CD4-positive, alpha-beta memory T cell (primary cell): Measurements from ENCODE around the gene CD53. TPM values are rescaled to one million over a fixed set of nuclear protein-coding genes. Genes with fewer than 3 reads are reported as not detected.
"Not testable (repeated sequence)": the region's sequence is repeated elsewhere in the genome, so short reads cannot be mapped to it uniquely, and the experiment has no call there.

Experiments
- CTCF ChIA-PET: fragments of 350-600 bp; sonication (Branson Sonifier 250); formaldehyde crosslinking; loops from one replicate; lab custom pipeline; 2021; ENCODE audit warnings: inconsistent platforms; ENCODE audit not compliant: partially characterized antibody; lab: Charles Lee
- POLR2A ChIA-PET: fragments of 350-600 bp; sonication (Branson Sonifier 250); formaldehyde crosslinking; loops from one replicate; lab custom pipeline; 2021; ENCODE audit not compliant: partially characterized antibody; lab: Charles Lee
- DNase-seq, 5 donors: peaks; one replicate each; pipeline versions ENCODE4 v3.0.0 to v3.0.0-alpha.2; 2020 to 2022; ENCODE audit warnings: mixed read lengths in 1 of 5
- H3K27ac ChIP-seq: one replicate; pipeline ENCODE4 v1.7.0; 2013; ENCODE audit warnings: low read depth, low read length
- H3K27me3 ChIP-seq: 2 replicates; pipeline ENCODE4 v1.7.0; 2013; ENCODE audit warnings: mild to moderate bottlenecking, low read length, moderate library complexity; ENCODE audit not compliant: insufficient read depth
- H3K36me3 ChIP-seq: 2 replicates; pipeline ENCODE4 v1.7.0; 2013; ENCODE audit warnings: mild to moderate bottlenecking, low read length, moderate library complexity; ENCODE audit not compliant: insufficient read depth
- H3K4me1 ChIP-seq: 2 replicates; pipeline ENCODE4 v1.7.0; 2013; ENCODE audit warnings: mild to moderate bottlenecking, low read length, moderate library complexity; ENCODE audit not compliant: insufficient read depth
- H3K4me3 ChIP-seq, 2 donors: one replicate each; pipeline ENCODE4 v1.7.0; 2013; ENCODE audit warnings: low read length in 2 of 2, mild to moderate bottlenecking in 1 of 2
- H3K9me3 ChIP-seq, 2 donors: one replicate each; pipeline ENCODE4 v1.7.0; 2013; ENCODE audit warnings: low read length in 2 of 2, control low read depth in 1 of 2; ENCODE audit not compliant: control insufficient read depth in 1 of 2
- H3K27ac Mint-ChIP-seq, 7 donors: one replicate each; pipeline ENCODE4 v1.8.0; 2020 to 2021; ENCODE audit warnings: mixed read lengths in 7 of 7, mild to moderate bottlenecking in 6 of 7, inconsistent platforms in 3 of 7, moderate library complexity in 3 of 7
- H3K27me3 Mint-ChIP-seq, 2 donors: one replicate each; pipeline ENCODE4 v1.8.0; 2020 to 2021; ENCODE audit warnings: mixed read lengths in 2 of 2
- H3K36me3 Mint-ChIP-seq, 2 donors: one replicate each; pipeline ENCODE4 v1.8.0; 2020 to 2021; ENCODE audit warnings: mixed read lengths in 2 of 2, inconsistent platforms in 1 of 2, mild to moderate bottlenecking in 1 of 2
- H3K4me1 Mint-ChIP-seq, 4 donors: one replicate each; pipeline ENCODE4 v1.8.0; 2020 to 2021; ENCODE audit warnings: mixed read lengths in 4 of 4, mild to moderate bottlenecking in 1 of 4
- H3K4me3 Mint-ChIP-seq, 8 donors: one replicate each; pipeline ENCODE4 v1.8.0; 2020 to 2021; ENCODE audit warnings: mixed read lengths in 8 of 8, mild to moderate bottlenecking in 7 of 8, moderate library complexity in 6 of 8, inconsistent platforms in 3 of 8
- H3K9me3 Mint-ChIP-seq, 8 donors: one replicate each; pipeline ENCODE4 v1.8.0; 2020 to 2021; ENCODE audit warnings: mixed read lengths in 8 of 8, mild to moderate bottlenecking in 5 of 8, inconsistent platforms in 3 of 8, moderate library complexity in 1 of 8
- intact Hi-C: fragments of 100-400 bp; cut with micrococcal nuclease; formaldehyde crosslinking; loops from one replicate; pipeline ENCODE4 v1.15.1; 2023
- polyA plus RNA-seq, 2 donors: library from polyadenylated mRNA; unstranded; fragments of 300-500 nt; fragmentation: Illumina TruSeq; gene quantifications; one replicate each; pipeline ENCODE4 v1.2.3, GENCODE V29; 2021
- total RNA-seq, 2 experiments: library from RNA; stranded (reverse); gene quantifications; one replicate each; pipeline ENCODE4 v1.2.3, GENCODE V29; 2021

Gene CD53
- total RNA-seq = 100 to 1,000 TPM; 337 to 338 TPM
- polyA plus RNA-seq = 1,000 to 10,000 TPM in 1 of 2 donors, 100 to 1,000 TPM in 1; 989 to 1,003 TPM

GRCh38 chr1:110872745-110873720, at the start of gene CD53:
Gene CD53, plus strand, starts transcription at chr1:110873148. Its CDS starts 18,261 bp downstream, at chr1:110891409.
- intact Hi-C loops = loop anchor here (1.0 to 10.0 kb wide), 5 partner anchors 42 to 724 kb away; partner anchors contain the start of genes KCNC4 and LRIF1
- POLR2A ChIA-PET = interaction anchor here (0.6 to 5.3 kb wide), 24 partner anchors 9 to 355 kb away, joined by 3 to 69 read pairs (median 5); partner anchors contain the start of genes CEPT1, CHI3L2, DRAM2 and KCNA3
- CTCF ChIA-PET = interaction anchor here (1.0 to 3.2 kb wide), 9 partner anchors 18 to 253 kb away, joined by 3 to 15 read pairs (median 5); no protein-coding TSS in a partner anchor
- H3K4me3 ChIP-seq = peak within 1 kb of the TSS; percentile 79 to 92
- H3K36me3 ChIP-seq = no peaks in the 10 kb centered on the region
- H3K27ac ChIP-seq = peak within 1 kb of the TSS; percentile 88
- no peaks in the 10 kb centered on the region for H3K9me3 ChIP-seq
- Mint-ChIP-seq H3K4me1 (peaks cover 43 to 79% (median 52%) of the 10 kb centered on the region in 4 donors), H3K36me3 (peaks cover 20 to 42% of the 10 kb centered on the region in 2 donors), H3K4me3 (peak within 1 kb of the TSS; percentile 94 to 100 (median 98)), H3K9me3 (peaks cover 0 to 3% (median 0%) of the 10 kb centered on the region in 8 donors), H3K27ac (peak within 1 kb of the TSS; percentile 93 to 99 (median 98)), H3K27me3 (no peaks in the 10 kb centered on the region)
- peaks cover 54% of the 10 kb centered on the region for H3K4me1 ChIP-seq
- DNase-seq = peak; percentile 70 to 82 (median 73)
- H3K27me3 ChIP-seq = no peaks in the 10 kb centered on the region

DNA sequence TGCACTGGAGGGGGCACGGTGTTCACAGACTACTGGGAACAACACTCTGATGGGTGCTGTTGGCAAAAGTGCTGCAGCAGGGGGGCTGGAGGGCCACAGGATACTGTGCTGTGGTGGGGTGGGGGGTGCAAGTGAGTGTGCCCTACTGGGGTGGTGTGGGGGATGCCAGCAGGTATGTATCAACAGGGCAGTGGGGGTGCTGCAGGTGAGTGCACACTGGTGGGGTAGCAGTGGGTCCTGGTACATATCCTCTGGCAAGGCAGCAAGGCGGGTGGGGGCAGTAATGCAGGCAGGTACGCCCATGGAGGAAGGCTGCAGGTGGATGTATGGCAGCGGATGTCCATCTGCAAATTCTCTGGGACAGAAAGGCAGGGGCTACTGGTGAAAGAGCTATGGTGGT, 48.8 kb upstream of the CD53 start:
- ChIA-PET POLR2A (no interaction called here), CTCF (interaction anchor here (1.4 kb wide), 1 partner anchor 37 kb away, joined by 6 read pairs; no protein-coding TSS in a partner anchor)
- no peak overlapping the region for H3K4me3 Mint-ChIP-seq

DNA sequence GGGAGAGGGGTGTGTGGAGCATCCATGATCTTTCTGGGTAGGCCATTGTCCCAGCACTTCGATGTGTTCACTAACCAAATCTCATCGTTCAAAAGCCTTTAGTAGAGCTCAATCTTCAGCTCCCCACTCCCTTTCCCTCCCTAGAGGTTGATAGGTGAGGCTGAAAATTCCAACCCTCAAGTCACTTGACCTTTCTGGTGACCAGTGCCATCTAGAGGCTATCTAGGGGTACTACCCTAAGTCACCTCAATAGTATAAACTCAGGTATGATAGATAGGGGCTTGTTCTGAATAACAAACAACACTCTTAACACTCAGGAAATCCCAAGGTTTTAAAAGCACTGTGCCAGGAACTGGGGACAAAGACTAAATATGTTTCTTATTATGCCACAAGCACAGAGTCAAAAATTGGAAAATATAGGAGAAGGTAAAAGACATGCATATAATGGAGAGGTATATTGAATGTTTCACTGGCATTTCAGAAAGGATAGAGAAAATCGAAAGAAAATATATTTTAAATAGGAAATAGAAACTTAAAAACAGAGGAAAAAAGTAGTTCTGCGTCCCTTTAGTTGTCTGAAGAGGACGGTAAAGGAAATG, 42.9 kb upstream of the CD53 start:
- H3K27ac ChIP-seq = no peak overlapping the region
- no peaks in the 10 kb centered on the region for H3K36me3 ChIP-seq
- ChIA-PET POLR2A (interaction anchor here (0.7 to 3.9 kb wide), 6 partner anchors 23 to 134 kb away, joined by 3 to 29 read pairs (median 4); partner anchors contain the start of genes CD53 and LRIF1), CTCF (interaction anchor here (0.6 to 3.9 kb wide), 22 partner anchors 10 to 307 kb away, joined by 3 to 145 read pairs (median 5); partner anchors contain the start of gene CD53)
- H3K4me3 ChIP-seq = no peak overlapping the region
- peak; percentile 41 to 63 (median 57) for DNase-seq
- intact Hi-C loops = loop anchor here (1.0 to 2.0 kb wide), 5 partner anchors 43 to 211 kb away; partner anchors contain the start of gene CD53
- peaks cover 0 to 10% of the 10 kb centered on the region in 2 donors for H3K27me3 Mint-ChIP-seq
- H3K9me3 ChIP-seq = no peaks in the 10 kb centered on the region
- peaks cover 7% of the 10 kb centered on the region for H3K4me1 ChIP-seq
- no peak overlapping the region for H3K4me3 Mint-ChIP-seq
- H3K9me3 Mint-ChIP-seq = peaks cover 0 to 4% (median 0%) of the 10 kb centered on the region in 8 donors
- peaks cover 5 to 8% (median 7%) of the 10 kb centered on the region in 4 donors for H3K4me1 Mint-ChIP-seq
- no peaks in the 10 kb centered on the region for H3K36me3 Mint-ChIP-seq
- H3K27ac Mint-ChIP-seq = peak overlapping the region in 1 of 7 donors; percentile 42
- no peaks in the 10 kb centered on the region for H3K27me3 ChIP-seq

More for the DNA sequence above, 48.8 kb upstream of the CD53 start:
- Histone ChIP-seq H3K4me3 (no peak overlapping the region), H3K9me3 (no peaks in the 10 kb centered on the region), H3K36me3 (no peaks in the 10 kb centered on the region), H3K27me3 (no peaks in the 10 kb centered on the region), H3K27ac (no peak overlapping the region), H3K4me1 (no peaks in the 10 kb centered on the region)
- peaks cover 0 to 6% (median 4%) of the 10 kb centered on the region in 8 donors for H3K9me3 Mint-ChIP-seq
- intact Hi-C loops = no loop called here
- no peaks in the 10 kb centered on the region for H3K36me3 Mint-ChIP-seq
- peaks cover 0 to 2% (median 0%) of the 10 kb centered on the region in 4 donors for H3K4me1 Mint-ChIP-seq
- peak overlapping the region in 1 of 7 donors; percentile 26 for H3K27ac Mint-ChIP-seq
- peaks cover 0 to 8% of the 10 kb centered on the region in 2 donors for H3K27me3 Mint-ChIP-seq
- DNase-seq = no peak

GRCh38 chr1:110833779-110834178, 39.2 kb upstream of the CD53 start:
- H3K36me3 Mint-ChIP-seq, H3K36me3 ChIP-seq, H3K4me1 Mint-ChIP-seq, H3K4me1 ChIP-seq, H3K9me3 ChIP-seq, H3K27me3 ChIP-seq, DNase-seq, POLR2A ChIA-PET, H3K4me3 ChIP-seq, H3K27me3 Mint-ChIP-seq, H3K9me3 Mint-ChIP-seq, H3K27ac ChIP-seq, H3K4me3 Mint-ChIP-seq: not testable (repeated sequence)
- intact Hi-C loops = loop anchor here (1.0 kb wide), 1 partner anchor 13 kb away; no protein-coding TSS in a partner anchor
- CTCF ChIA-PET = interaction anchor here (1.2 kb wide), 1 partner anchor 46 kb away, joined by 6 read pairs; no protein-coding TSS in a partner anchor
- H3K27ac Mint-ChIP-seq = peak overlapping the region in 1 of 7 donors; percentile 32

GRCh38 chr1:110846861-110847260, 26.1 kb upstream of the CD53 start:
- Mint-ChIP-seq H3K27me3 (peaks cover 0 to 10% of the 10 kb centered on the region in 2 donors), H3K27ac (no peak overlapping the region), H3K36me3 (no peaks in the 10 kb centered on the region), H3K4me1 (peaks cover 0 to 2% (median 0%) of the 10 kb centered on the region in 4 donors), H3K9me3 (peaks cover 0 to 4% (median 0%) of the 10 kb centered on the region in 8 donors), H3K4me3 (no peak overlapping the region)
- H3K9me3 ChIP-seq = no peaks in the 10 kb centered on the region
- no peak for DNase-seq
- no peak overlapping the region for H3K27ac ChIP-seq
- no peaks in the 10 kb centered on the region for H3K27me3 ChIP-seq
- ChIA-PET CTCF (no interaction called here), POLR2A (no interaction called here)
- H3K4me3 ChIP-seq = no peak overlapping the region
- H3K4me1 ChIP-seq = no peaks in the 10 kb centered on the region
- intact Hi-C loops = loop anchor here (1.0 kb wide), 1 partner anchor 14 kb away; no protein-coding TSS in a partner anchor
- no peaks in the 10 kb centered on the region for H3K36me3 ChIP-seq

GRCh38 chr1:110850145-110850544, 22.8 kb upstream of the CD53 start:
- CTCF ChIA-PET = no interaction called here
- Mint-ChIP-seq H3K4me1 (peaks cover 0 to 8% (median under 1%) of the 10 kb centered on the region in 4 donors), H3K27me3 (peaks cover 0 to 4% of the 10 kb centered on the region in 2 donors), H3K4me3 (no peak overlapping the region), H3K9me3 (peaks cover 0 to 4% (median 0%) of the 10 kb centered on the region in 8 donors), H3K36me3 (peaks cover 0 to 4% of the 10 kb centered on the region in 2 donors), H3K27ac (no peak overlapping the region)
- Histone ChIP-seq H3K36me3 (no peaks in the 10 kb centered on the region), H3K27me3 (no peaks in the 10 kb centered on the region), H3K4me1 (no peaks in the 10 kb centered on the region), H3K9me3 (no peaks in the 10 kb centered on the region), H3K4me3 (no peak overlapping the region), H3K27ac (no peak overlapping the region)
- POLR2A ChIA-PET = interaction anchor here (0.8 kb wide), 1 partner anchor 54 kb away, joined by 3 read pairs; no protein-coding TSS in a partner anchor
- DNase-seq = no peak
- intact Hi-C loops = no loop called here
